ENCODE results near the gene PRKAR1B. TPM values are rescaled to one million over a fixed set of nuclear protein-coding genes. Genes with fewer than 3 reads are reported as not detected.

Gene PRKAR1B
- total and polyA plus RNA-seq, 10 of the 15 experiments (the other 5 are each of a cell fraction or from before 2014, with no cell fraction given) = 1.4 to 45.6 (median 19.3) TPM

DNA sequence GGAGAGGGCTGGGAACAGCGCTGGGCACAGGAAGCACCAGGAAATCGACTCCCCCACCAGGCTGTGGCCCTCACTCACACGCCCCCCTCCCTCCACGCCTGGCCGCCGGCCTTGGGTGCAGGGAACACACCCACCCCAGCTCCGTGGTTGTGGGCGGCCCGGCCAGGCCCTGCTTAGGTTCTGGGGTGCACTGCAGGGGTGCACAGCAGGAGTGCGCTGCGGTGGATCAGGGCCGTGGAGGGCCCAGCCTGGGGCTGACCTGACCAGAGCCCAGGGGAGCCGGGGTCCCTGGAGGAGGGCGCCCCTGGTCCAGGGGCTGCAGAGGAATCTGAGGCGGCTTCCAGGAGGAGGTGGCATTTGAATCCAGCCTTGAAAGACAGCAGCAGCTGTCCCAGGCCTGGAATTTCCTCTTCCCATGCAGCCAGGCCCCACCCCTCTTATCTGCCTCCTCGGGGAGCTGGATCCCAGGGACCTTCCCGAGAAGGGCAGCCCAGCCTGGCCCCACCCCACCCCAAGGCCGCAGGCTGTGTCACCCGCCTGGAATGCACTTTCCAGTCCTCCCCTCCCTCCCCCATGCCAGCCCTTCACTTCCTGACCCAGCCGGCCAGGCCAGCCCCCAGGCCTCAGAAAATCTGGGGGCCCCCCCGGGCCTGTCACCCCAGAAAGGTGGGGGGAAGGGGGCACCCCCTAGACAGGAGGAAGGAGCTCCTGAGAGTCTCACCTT lies 189.0 kb downstream of the PRKAR1B start:
- no peaks in the 10 kb centered on the region for H3K4me1 ChIP-seq (ENCODE audit: control insufficient read depth, insufficient read depth, low read length)
- FAIRE-seq (no peak), DNase-seq (ENCODE audit: low read depth, low spot score) (no peak), ATAC-seq (no peak)
- CTCF ChIA-PET = no interaction called here
- no peak overlapping the region for H3K4me3 ChIP-seq
- H3K27ac ChIP-seq (ENCODE audit: control insufficient read depth, insufficient read depth) = no peak overlapping the region
- TF ChIP-seq BRCA1 (IDR thresholded peaks at IDR 0.05; ENCODE audit: low read depth, low read length) (no peak), MYB (IDR thresholded peaks at IDR 0.05; ENCODE audit: borderline replicate concordance, low read depth, low read length) (no peak), IRF4 (IDR thresholded peaks at IDR 0.05; ENCODE audit: low read depth, low read length) (no peak), HDAC6 (IDR thresholded peaks at IDR 0.05; ENCODE audit: unreplicated experiment) (no peak), CBX3 (IDR thresholded peaks at IDR 0.05; ENCODE audit: borderline replicate concordance, low read depth) (no peak), NBN (IDR thresholded peaks at IDR 0.05) (no peak), SIX5 (IDR thresholded peaks at IDR 0.05; ENCODE audit: low read depth, low read length, severe bottlenecking) (no peak), PML (IDR thresholded peaks at IDR 0.05; ENCODE audit: low read length) (no peak), PKNOX1 (IDR thresholded peaks at IDR 0.05) (no peak), E4F1 (IDR thresholded peaks at IDR 0.05; ENCODE audit: borderline replicate concordance, partially characterized antibody) (no peak), YBX1 (IDR thresholded peaks at IDR 0.05) (no peak), ATF7 (IDR thresholded peaks at IDR 0.05; ENCODE audit: low read depth) (no peak), NR2F1 (conservative IDR thresholded peaks at IDR 0.05) (no peak), SUZ12 (IDR thresholded peaks at IDR 0.05; ENCODE audit: unreplicated experiment) (no peak)
- TF ChIP-seq, protein P1, sequence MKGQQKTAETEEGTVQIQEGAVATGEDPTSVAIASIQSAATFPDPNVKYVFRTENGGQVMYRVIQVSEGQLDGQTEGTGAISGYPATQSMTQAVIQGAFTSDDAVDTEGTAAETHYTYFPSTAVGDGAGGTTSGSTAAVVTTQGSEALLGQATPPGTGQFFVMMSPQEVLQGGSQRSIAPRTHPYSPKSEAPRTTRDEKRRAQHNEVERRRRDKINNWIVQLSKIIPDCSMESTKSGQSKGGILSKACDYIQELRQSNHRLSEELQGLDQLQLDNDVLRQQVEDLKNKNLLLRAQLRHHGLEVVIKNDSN (IDR thresholded peaks at IDR 0.05; ENCODE audit: borderline replicate concordance, extremely low read length, insufficient read depth, low read depth, low read length) = no peak
- TF ChIP-seq, protein P2, sequence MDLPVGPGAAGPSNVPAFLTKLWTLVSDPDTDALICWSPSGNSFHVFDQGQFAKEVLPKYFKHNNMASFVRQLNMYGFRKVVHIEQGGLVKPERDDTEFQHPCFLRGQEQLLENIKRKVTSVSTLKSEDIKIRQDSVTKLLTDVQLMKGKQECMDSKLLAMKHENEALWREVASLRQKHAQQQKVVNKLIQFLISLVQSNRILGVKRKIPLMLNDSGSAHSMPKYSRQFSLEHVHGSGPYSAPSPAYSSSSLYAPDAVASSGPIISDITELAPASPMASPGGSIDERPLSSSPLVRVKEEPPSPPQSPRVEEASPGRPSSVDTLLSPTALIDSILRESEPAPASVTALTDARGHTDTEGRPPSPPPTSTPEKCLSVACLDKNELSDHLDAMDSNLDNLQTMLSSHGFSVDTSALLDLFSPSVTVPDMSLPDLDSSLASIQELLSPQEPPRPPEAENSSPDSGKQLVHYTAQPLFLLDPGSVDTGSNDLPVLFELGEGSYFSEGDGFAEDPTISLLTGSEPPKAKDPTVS (IDR thresholded peaks at IDR 0.05; ENCODE audit: low read depth, low read length) = no peak
- no peak overlapping the region for H3K9ac ChIP-seq (ENCODE audit: control insufficient read depth, insufficient read depth, low read length)
- H3K4me2 ChIP-seq (ENCODE audit: control insufficient read depth, insufficient read depth) = no peak overlapping the region
- no peaks in the 10 kb centered on the region for H3K27me3 ChIP-seq (replicated peaks in 1 of 2; ENCODE audit: control insufficient read depth in 2 of 2, insufficient read depth in 2 of 2, low read length in 1 of 2)
- no peaks in the 10 kb centered on the region for H3K79me2 ChIP-seq (ENCODE audit: control insufficient read depth, insufficient read depth, low read length)
- WGBS (ENCODE audit: insufficient coverage, insufficient replicate concordance, low lambda C conversion rate, missing lambda C conversion rate) = 30% methylated on average over 17 of the region's 21 CpGs
- H3K36me3 ChIP-seq (ENCODE audit: control insufficient read depth in 2 of 2, insufficient read depth in 2 of 2, low read length in 1 of 2) = no peaks in the 10 kb centered on the region
- no TSS peak for BruUV-seq (replicated peaks)
- POLR2A ChIA-PET = no interaction called here
- no peak overlapping the region for H2AFZ ChIP-seq (ENCODE audit: control insufficient read depth, low read depth, low read length)
- H4K20me1 ChIP-seq (ENCODE audit: control insufficient read depth, insufficient read depth) = no peaks in the 10 kb centered on the region
- SMC1A ChIA-PET (ENCODE audit: uncharacterized antibody, unreplicated experiment) = no interaction called here
- in situ Hi-C loops (cut with MboI) (no loop called here), intact Hi-C loops (cut with micrococcal nuclease; ENCODE audit: unreplicated experiment) (no loop called here)
- RAD21 ChIA-PET (ENCODE audit: unreplicated experiment) = no interaction called here
- H3K9me3 ChIP-seq (replicated peaks; ENCODE audit: control insufficient read depth, insufficient read depth, low read length) = no peaks in the 10 kb centered on the region; the same call in 2 of the 3 replicates

Data from GM12878 (cell line).